Endothelial cell of umbilical vein (primary cell): ENCODE data around the gene SMAP1. TPM values are rescaled to one million over a fixed set of nuclear protein-coding genes. Genes with fewer than 3 reads are reported as not detected.

Experiments
- BruUV-seq: library from RNA; stranded (reverse); fragments of 400-500 nt; replicated peaks from 2 replicates; lab custom pipeline; 2021; lab: Mats Ljungman, UMichigan
- CTCF ChIA-PET: fragments of 300-600, 350-600 bp; sonication (Branson Sonifier 250); formaldehyde crosslinking; loops from one replicate; lab custom pipeline; 2021; ENCODE audit warnings: antibody characterized with exemption, inconsistent platforms; lab: Charles Lee
- POLR2A ChIA-PET: fragments of 300-600, 350-600 bp; sonication (Branson Sonifier 250); formaldehyde crosslinking; loops from one replicate; lab custom pipeline; 2021; ENCODE audit warnings: antibody characterized with exemption, inconsistent platforms; lab: Charles Lee
- DNase-seq: peaks from one replicate; pipeline ENCODE4 v3.0.0-alpha.2; 2011; ENCODE audit warnings: low read depth, low spot score
- FAIRE-seq: peaks from 2 replicates; lab custom pipeline; 2011; peaks lifted over from hg19 to GRCh38; lab: Jason Lieb, UNC
- H2AFZ ChIP-seq: 2 replicates; pipeline ENCODE4 v1.6.0; 2012; ENCODE audit warnings: low read depth, low read length, control low read depth, inconsistent platforms
- H3K27ac ChIP-seq: 2 replicates; pipeline ENCODE4 v1.5.1; 2011; ENCODE audit warnings: low read depth, mild to moderate bottlenecking, control low read depth, low read length, moderate library complexity; ENCODE audit not compliant: insufficient read depth
- H3K27me3 ChIP-seq, 2 experiments: 2 replicates each; pipeline versions ENCODE4 v1.6.0 to v1.6.1; 2011; ENCODE audit warnings: low read length in 2 of 2, mixed read lengths in 1 of 2; ENCODE audit not compliant: control insufficient read depth in 2 of 2, insufficient read depth in 2 of 2
- H3K36me3 ChIP-seq, 2 experiments: 2 replicates in 1 of 2; 3 replicates in 1 of 2; pipeline ENCODE4 v1.5.1; 2011; ENCODE audit warnings: low read length in 2 of 2, mild to moderate bottlenecking in 1 of 2, moderate library complexity in 1 of 2; ENCODE audit not compliant: control insufficient read depth in 2 of 2, insufficient read depth in 2 of 2; ENCODE audit errors: extremely low read depth in 1 of 2
- H3K4me1 ChIP-seq: 3 replicates; pipeline ENCODE4 v1.5.1; 2011; ENCODE audit warnings: mild to moderate bottlenecking, low read length; ENCODE audit not compliant: control insufficient read depth, insufficient read depth; ENCODE audit errors: extremely low read depth
- H3K4me2 ChIP-seq: 2 replicates; pipeline ENCODE4 v1.6.1; 2011; ENCODE audit warnings: low read length, control low read depth, mixed read lengths; ENCODE audit not compliant: insufficient read depth
- H3K4me3 ChIP-seq, 3 experiments: fragments of 200-600 bp in 1 of 3; sonication (generic), shearing (Covaris generic) in 1 of 3; replicated peaks in 1 of 3; 2 replicates each; pipeline ENCODE4 v1.5.1; 2011 to 2016; ENCODE audit warnings: control low read depth in 3 of 3, low read length in 3 of 3, mild to moderate bottlenecking in 2 of 3, inconsistent platforms in 1 of 3, low read depth in 1 of 3, moderate library complexity in 1 of 3; ENCODE audit not compliant: insufficient read depth in 1 of 3
- H3K79me2 ChIP-seq: 2 replicates; pipeline ENCODE4 v1.6.0; 2012; ENCODE audit warnings: low read length, inconsistent platforms; ENCODE audit not compliant: control insufficient read depth, insufficient read depth
- H3K9ac ChIP-seq: replicated peaks from 2 replicates; pipeline ENCODE3; 2011; ENCODE audit warnings: low read length, control low read depth; ENCODE audit not compliant: insufficient read depth; ENCODE audit errors: extremely low read depth
- H3K9me1 ChIP-seq: replicated peaks from 3 replicates; pipeline ENCODE4 v1.6.0; 2011; ENCODE audit warnings: mild to moderate bottlenecking, low read length; ENCODE audit not compliant: control insufficient read depth, insufficient read depth; ENCODE audit errors: extremely low read depth
- H3K9me3 ChIP-seq: replicated peaks from 2 replicates; pipeline ENCODE4 v1.5.1; 2012; ENCODE audit warnings: low read length, inconsistent platforms; ENCODE audit not compliant: control insufficient read depth, insufficient read depth
- H4K20me1 ChIP-seq: replicated peaks from 2 replicates; pipeline ENCODE3; 2011; ENCODE audit warnings: mild to moderate bottlenecking, low read length; ENCODE audit not compliant: control insufficient read depth, insufficient read depth; ENCODE audit errors: extremely low read depth
- EZH2 ChIP-seq: IDR thresholded peaks from 2 replicates; pipeline ENCODE4 v1.6.1; 2012; ENCODE audit warnings: borderline replicate concordance, low read depth, mild to moderate bottlenecking, moderate library complexity, low read length, inconsistent platforms; ENCODE audit not compliant: severe bottlenecking
- FOS ChIP-seq: IDR thresholded peaks from 2 replicates; pipeline ENCODE4 v1.6.1; 2011; ENCODE audit warnings: mild to moderate bottlenecking, low read length, moderate library complexity, borderline replicate concordance; ENCODE audit not compliant: insufficient read depth
- GATA2 ChIP-seq: IDR thresholded peaks from 2 replicates; pipeline ENCODE4 v1.7.0; 2011; ENCODE audit warnings: low read depth, mild to moderate bottlenecking, moderate library complexity, mixed read lengths, low read length; ENCODE audit not compliant: insufficient read length, insufficient read depth
- JUN ChIP-seq: IDR thresholded peaks from 2 replicates; pipeline ENCODE4 v1.6.1; 2011; ENCODE audit warnings: borderline replicate concordance, low read depth; ENCODE audit not compliant: insufficient read length, insufficient read depth
- MYC ChIP-seq: IDR thresholded peaks from one replicate; pipeline ENCODE4 v1.6.1; 2011; ENCODE audit warnings: mild to moderate bottlenecking, low read depth, low read length
- POLR2A ChIP-seq: IDR thresholded peaks from 2 replicates; pipeline ENCODE4 v1.6.1; 2012; ENCODE audit warnings: low read depth, mild to moderate bottlenecking, control low read depth, low read length
- POLR2AphosphoS5 ChIP-seq: IDR thresholded peaks from 2 replicates; pipeline ENCODE4 v1.6.1; 2012; ENCODE audit warnings: low read depth, mild to moderate bottlenecking, control low read depth, low read length, moderate library complexity; ENCODE audit not compliant: insufficient read depth
- dilution Hi-C: fragments of 300-500 bp; cut with MboI; formaldehyde crosslinking; loops from one replicate; pipeline ENCODE4 v1.15.0; 2019; ENCODE audit warnings: low sequenced_read_pairs; ENCODE audit not compliant: extremely low pct_ligation_motif_present
- intact Hi-C: fragments of 100-400 bp; cut with micrococcal nuclease; formaldehyde crosslinking; loops from one replicate; pipeline ENCODE4 v1.10.0; 2022
- polyA plus RNA-seq, 4 experiments: library from polyadenylated mRNA; depleted of rRNA in 3 of 4; stranded (reverse) in 3 of 4; unstranded in 1 of 4; fragments of >200 nt; gene quantifications; 2 replicates each; pipeline versions ENCODE4 v1.2.1 to v1.2.3, GENCODE V29; 2011 to 2012; ENCODE audit warnings: missing spikeins in 1 of 4
- total RNA-seq: library from RNA; stranded (reverse); gene quantifications from 2 replicates; pipeline ENCODE4 v1.2.3, GENCODE V29; 2021
- TF ChIP-seq, protein P1 (sequence below): IDR thresholded peaks from 2 replicates; pipeline ENCODE4 v1.6.1; 2011; ENCODE audit not compliant: insufficient read depth, insufficient read length
- TF ChIP-seq, protein P2 (sequence below), 2 donors: IDR thresholded peaks; 1 replicate in 1 of 2; 2 replicates in 1 of 2; pipeline ENCODE4 v1.5.1; 2011; ENCODE audit warnings: low read length in 2 of 2, mild to moderate bottlenecking in 2 of 2, moderate library complexity in 2 of 2, control low read depth in 1 of 2, inconsistent platforms in 1 of 2, low read depth in 1 of 2; ENCODE audit not compliant: insufficient read depth in 1 of 2; ENCODE audit errors: extremely low read depth in 1 of 2

The SMAP1 gene
- total and polyA plus RNA-seq, 2 donors (not counting 3 experiments of a cell fraction or from before 2014, with no cell fraction given), result 14.6 to 24.6 TPM

DNA sequence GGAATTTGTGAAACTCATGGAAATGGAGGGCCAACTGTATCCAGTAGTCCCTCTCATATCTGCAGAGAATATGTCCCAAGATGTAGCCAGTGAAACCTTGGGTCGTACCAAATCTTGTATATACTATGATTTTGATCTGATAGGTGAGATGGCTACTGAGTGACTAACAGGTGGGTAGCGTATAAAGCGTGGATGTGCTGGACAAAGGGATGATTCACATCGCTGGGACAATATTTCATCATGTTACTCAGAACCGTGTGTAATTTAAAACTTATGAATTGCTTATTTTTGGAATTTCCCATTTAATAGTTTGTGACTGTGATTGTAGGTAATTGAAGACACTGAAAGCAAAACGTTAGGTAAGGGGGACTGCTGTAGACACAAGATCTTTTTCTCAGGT is 144.1 kb downstream of the SMAP1 start:
- POLR2A ChIA-PET, result no interaction called here
- no TSS peak for BruUV-seq
- CTCF ChIA-PET, result no interaction called here
- Histone ChIP-seq H3K4me3 (no peak overlapping the region), H3K79me2 (no peaks in the 10 kb centered on the region), H4K20me1 (no peaks in the 10 kb centered on the region), H3K27me3 (no peaks in the 10 kb centered on the region), H3K9me3 (no peaks in the 10 kb centered on the region), H3K9me1 (no peaks in the 10 kb centered on the region), H3K36me3 (no peaks in the 10 kb centered on the region), H3K4me2 (no peak overlapping the region), H3K4me1 (no peaks in the 10 kb centered on the region), H2AFZ (no peak overlapping the region), H3K27ac (no peak overlapping the region), H3K9ac (no peak overlapping the region)
- no peak for DNase-seq
- FAIRE-seq, result no peak
- intact Hi-C loops (no loop called here), dilution Hi-C loops (no loop called here)
- TF ChIP-seq GATA2 (no peak), FOS (no peak), POLR2A (no peak), MYC (no peak), POLR2AphosphoS5 (no peak), EZH2 (no peak), JUN (no peak)
- TF ChIP-seq, protein P1, sequence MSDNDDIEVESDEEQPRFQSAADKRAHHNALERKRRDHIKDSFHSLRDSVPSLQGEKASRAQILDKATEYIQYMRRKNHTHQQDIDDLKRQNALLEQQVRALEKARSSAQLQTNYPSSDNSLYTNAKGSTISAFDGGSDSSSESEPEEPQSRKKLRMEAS, result no peak
- TF ChIP-seq, protein P2, sequence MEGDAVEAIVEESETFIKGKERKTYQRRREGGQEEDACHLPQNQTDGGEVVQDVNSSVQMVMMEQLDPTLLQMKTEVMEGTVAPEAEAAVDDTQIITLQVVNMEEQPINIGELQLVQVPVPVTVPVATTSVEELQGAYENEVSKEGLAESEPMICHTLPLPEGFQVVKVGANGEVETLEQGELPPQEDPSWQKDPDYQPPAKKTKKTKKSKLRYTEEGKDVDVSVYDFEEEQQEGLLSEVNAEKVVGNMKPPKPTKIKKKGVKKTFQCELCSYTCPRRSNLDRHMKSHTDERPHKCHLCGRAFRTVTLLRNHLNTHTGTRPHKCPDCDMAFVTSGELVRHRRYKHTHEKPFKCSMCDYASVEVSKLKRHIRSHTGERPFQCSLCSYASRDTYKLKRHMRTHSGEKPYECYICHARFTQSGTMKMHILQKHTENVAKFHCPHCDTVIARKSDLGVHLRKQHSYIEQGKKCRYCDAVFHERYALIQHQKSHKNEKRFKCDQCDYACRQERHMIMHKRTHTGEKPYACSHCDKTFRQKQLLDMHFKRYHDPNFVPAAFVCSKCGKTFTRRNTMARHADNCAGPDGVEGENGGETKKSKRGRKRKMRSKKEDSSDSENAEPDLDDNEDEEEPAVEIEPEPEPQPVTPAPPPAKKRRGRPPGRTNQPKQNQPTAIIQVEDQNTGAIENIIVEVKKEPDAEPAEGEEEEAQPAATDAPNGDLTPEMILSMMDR (IDR thresholded peaks at IDR 0.05; ENCODE audit: extremely low read depth in 1 of 2, insufficient read depth in 1 of 2, low read depth in 1 of 2, low read length in 2 of 2), result no peak
